Measurements from ENCODE around the gene VAPB. TPM values are rescaled to one million over a fixed set of nuclear protein-coding genes. Genes with fewer than 3 reads are reported as not detected.
"Not testable (repeated sequence)": the region's sequence is repeated elsewhere in the genome, so short reads cannot be mapped to it uniquely, and the experiment has no call there.

Gene VAPB
- total RNA-seq, 1 donor from 2014 or later, result 11.1 TPM

DNA sequence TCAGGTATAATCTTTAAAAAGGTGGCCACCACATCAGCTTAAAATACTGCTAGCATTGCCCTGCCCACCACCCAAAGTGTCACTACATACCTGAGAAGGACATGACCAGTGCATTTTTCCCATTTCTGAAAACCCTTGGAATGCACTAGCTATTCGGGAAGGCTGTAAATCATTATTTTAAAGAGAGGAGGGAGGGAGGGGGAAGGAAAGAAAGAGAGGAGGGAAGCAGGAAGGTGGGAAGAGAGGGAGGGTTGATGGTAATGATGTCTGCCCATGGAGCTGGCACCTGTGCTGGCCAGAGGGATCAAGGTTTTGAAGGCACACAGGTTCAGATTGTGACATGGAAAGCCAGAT lies 32.4 kb downstream of the VAPB start:
- TF ChIP-seq, protein P1, sequence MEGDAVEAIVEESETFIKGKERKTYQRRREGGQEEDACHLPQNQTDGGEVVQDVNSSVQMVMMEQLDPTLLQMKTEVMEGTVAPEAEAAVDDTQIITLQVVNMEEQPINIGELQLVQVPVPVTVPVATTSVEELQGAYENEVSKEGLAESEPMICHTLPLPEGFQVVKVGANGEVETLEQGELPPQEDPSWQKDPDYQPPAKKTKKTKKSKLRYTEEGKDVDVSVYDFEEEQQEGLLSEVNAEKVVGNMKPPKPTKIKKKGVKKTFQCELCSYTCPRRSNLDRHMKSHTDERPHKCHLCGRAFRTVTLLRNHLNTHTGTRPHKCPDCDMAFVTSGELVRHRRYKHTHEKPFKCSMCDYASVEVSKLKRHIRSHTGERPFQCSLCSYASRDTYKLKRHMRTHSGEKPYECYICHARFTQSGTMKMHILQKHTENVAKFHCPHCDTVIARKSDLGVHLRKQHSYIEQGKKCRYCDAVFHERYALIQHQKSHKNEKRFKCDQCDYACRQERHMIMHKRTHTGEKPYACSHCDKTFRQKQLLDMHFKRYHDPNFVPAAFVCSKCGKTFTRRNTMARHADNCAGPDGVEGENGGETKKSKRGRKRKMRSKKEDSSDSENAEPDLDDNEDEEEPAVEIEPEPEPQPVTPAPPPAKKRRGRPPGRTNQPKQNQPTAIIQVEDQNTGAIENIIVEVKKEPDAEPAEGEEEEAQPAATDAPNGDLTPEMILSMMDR (IDR thresholded peaks at IDR 0.05), result no peak
- intact Hi-C loops (cut with DNase I), result no loop called here
- DNase-seq (ENCODE audit: low spot score in 2 of 2), result no peak
- Histone ChIP-seq H3K27me3 (no peaks in the 10 kb centered on the region), H3K27ac (no peak overlapping the region), H3K9me3 (no peaks in the 10 kb centered on the region), H3K4me3 (no peak overlapping the region), H3K36me3 (peaks cover 13 to 25% of the 10 kb centered on the region in 2 donors), H3K4me1 (no peaks in the 10 kb centered on the region)

DNA sequence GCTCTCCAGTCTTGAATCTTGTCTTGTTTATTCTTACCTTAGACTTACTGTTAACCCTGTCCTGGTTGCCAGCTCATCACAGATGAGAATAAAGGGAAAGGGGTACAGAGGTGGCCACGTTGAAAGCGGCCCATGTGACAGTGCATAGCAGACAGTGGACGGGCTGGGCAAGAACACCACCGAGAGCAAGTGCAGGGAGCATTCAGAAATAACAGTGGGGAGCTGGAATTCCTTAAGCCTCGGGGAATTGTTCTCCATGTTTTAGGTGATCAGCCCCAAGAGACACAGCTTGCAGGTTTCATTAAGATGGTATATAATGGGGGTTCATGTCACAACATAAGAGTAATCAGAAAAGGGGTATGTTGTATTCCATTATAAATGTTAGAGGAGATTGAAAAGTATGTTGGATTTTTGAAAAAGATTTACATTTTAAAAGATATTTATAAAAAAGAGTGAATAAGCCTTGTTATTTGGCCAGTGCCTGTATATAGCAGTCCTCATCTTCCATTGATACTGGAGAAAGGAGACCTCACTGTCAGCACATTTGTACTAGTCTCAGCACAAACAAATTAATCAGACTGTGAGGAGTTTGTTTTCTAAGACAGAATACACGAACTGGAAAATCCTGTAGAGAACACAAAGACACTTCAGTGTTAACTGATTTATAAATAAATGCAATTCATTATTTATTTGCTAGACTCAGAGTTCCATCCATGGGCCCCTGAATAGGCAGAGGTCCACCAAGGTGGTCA lies 35.4 kb downstream of the VAPB start:
- no peaks in the 10 kb centered on the region for H3K27me3 ChIP-seq
- DNase-seq (ENCODE audit: low spot score in 2 of 2), result no peak
- H3K4me3 ChIP-seq, result no peak overlapping the region
- TF ChIP-seq, protein P1 (IDR thresholded peaks at IDR 0.05), result no peak
- no peak overlapping the region for H3K27ac ChIP-seq
- no peaks in the 10 kb centered on the region for H3K9me3 ChIP-seq
- intact Hi-C loops (cut with DNase I), result no loop called here
- no peaks in the 10 kb centered on the region for H3K4me1 ChIP-seq
- H3K36me3 ChIP-seq, result peaks cover 10 to 27% of the 10 kb centered on the region in 2 donors

DNA sequence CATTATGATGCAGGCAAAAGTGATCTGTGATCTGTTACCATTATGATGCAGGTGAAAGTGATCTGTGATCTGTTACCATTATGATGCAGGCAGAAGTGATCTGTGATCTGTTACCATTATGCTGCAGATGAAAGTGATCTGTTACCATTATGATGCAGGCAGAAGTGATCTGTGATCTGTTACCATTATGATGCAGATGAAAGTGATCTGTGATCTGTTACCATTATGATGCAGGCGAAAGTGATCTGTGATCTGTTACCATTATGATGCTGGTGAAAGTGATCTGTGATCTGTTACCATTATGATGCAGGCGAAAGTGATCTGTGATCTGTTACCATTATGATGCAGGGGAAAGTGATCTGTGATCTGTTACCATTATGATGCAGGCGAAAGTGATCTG lies 38.5 kb downstream of the VAPB start:
- H3K27ac ChIP-seq; DNase-seq (ENCODE audit: low spot score in 2 of 2); H3K4me3 ChIP-seq; H3K9me3 ChIP-seq; H3K4me1 ChIP-seq; H3K27me3 ChIP-seq; intact Hi-C loops (cut with DNase I): not testable (repeated sequence)
- peaks cover 2 to 11% of the 10 kb centered on the region in 2 donors for H3K36me3 ChIP-seq

DNA sequence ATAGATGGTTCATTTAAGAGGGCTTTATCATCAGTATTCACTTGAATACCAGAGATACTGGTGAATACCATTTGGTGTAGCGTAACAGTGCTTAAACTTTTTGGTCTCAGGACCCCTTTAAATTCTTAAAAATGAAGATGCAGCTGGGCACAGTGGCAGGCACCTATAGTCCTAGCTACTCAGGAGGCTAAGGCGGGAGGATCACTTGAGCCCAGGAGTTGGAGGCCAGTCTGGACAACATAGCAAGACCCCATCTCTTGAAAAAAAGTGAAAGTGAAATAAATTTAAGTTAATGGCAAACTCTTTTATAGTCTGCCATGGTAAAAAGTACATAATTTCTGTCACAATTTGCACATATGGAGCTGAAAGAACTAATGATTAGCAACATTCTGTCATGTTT lies 39.3 kb downstream of the VAPB start:
- Histone ChIP-seq H3K4me3 (no peak overlapping the region), H3K36me3 (peaks cover 2 to 11% of the 10 kb centered on the region in 2 donors), H3K9me3 (no peaks in the 10 kb centered on the region), H3K27ac (no peak overlapping the region), H3K27me3 (no peaks in the 10 kb centered on the region), H3K4me1 (peaks cover 0 to 6% of the 10 kb centered on the region in 2 donors)
- TF ChIP-seq, protein P1 (IDR thresholded peaks at IDR 0.05), result no peak
- intact Hi-C loops (cut with DNase I), result no loop called here
- DNase-seq (ENCODE audit: low spot score in 2 of 2), result no peak

DNA sequence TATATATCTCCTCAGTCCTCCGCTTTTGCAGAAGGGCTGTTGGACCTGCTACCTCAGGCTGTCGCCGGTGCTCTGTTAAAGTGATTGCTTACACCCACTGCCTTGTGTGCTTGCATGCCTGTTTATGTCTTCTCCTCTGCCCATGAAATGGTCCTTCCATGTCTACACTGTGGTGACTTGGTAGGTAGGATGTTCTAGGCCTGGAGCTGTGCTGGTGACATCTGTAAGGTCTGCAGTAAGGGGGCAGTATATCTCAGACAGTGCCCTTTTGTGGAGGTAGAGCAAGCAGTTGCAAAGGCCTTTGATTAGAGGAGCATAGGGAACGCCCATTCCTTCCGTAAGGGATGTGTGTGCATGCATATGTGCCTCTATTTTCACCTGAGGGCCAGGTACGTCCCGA lies 40.3 kb downstream of the VAPB start:
- Histone ChIP-seq H3K27me3 (no peaks in the 10 kb centered on the region), H3K9me3 (no peaks in the 10 kb centered on the region), H3K36me3 (peaks cover 2 to 11% of the 10 kb centered on the region in 2 donors), H3K4me3 (no peak overlapping the region), H3K4me1 (peaks cover 0 to 6% of the 10 kb centered on the region in 2 donors), H3K27ac (no peak overlapping the region)
- TF ChIP-seq, protein P1 (IDR thresholded peaks at IDR 0.05), result no peak
- DNase-seq (ENCODE audit: low spot score in 2 of 2), result no peak
- intact Hi-C loops (cut with DNase I), result no loop called here

DNA sequence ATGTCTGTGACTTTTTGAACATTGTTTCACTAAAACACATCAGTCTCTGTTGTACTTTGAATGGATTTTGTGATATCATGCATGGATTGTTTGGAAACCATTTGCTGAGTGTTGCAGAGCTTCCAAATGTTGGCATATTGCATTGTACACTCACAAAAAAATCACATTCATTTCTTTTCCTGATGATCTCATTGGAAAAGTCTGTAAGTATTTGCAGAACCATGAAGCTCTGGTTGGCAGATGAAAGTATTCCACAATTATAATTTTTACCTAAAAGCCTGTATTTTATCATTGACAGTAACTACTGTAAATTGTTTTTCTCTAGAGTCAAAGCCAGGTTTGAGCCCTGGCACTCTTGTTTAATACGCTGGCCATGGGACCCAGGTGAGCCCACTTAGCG lies 42.1 kb downstream of the VAPB start:
- DNase-seq (ENCODE audit: low spot score in 2 of 2), result no peak
- H3K9me3 ChIP-seq, result no peaks in the 10 kb centered on the region
- peaks cover 0 to 6% of the 10 kb centered on the region in 2 donors for H3K4me1 ChIP-seq
- H3K4me3 ChIP-seq, result no peak overlapping the region
- peaks cover 2 to 9% of the 10 kb centered on the region in 2 donors for H3K36me3 ChIP-seq
- intact Hi-C loops (cut with DNase I), result no loop called here
- H3K27me3 ChIP-seq, result no peaks in the 10 kb centered on the region
- no peak overlapping the region for H3K27ac ChIP-seq
- TF ChIP-seq, protein P1 (IDR thresholded peaks at IDR 0.05), result no peak

Measured in ascending aorta (tissue), 2 donors.